GM11168 (cell line): ENCODE data around the gene UBC.
"Not testable (repeated sequence)": the region's sequence is repeated elsewhere in the genome, so short reads cannot be mapped to it uniquely, and the experiment has no call there.

Experiments used
- in situ Hi-C: fragments of 300-500 bp; cut with MboI; formaldehyde crosslinking; loops from one replicate; pipeline ENCODE4 v1.12.0; 2022; ENCODE audit warnings: low sequenced_read_pairs; ENCODE audit not compliant: unreplicated experiment

Gene UBC

GRCh38 chr12:124916374-124917134 is 2.1 kb upstream of the UBC start:
- in situ Hi-C loops, result no loop called here

GRCh38 chr12:124915239-124916236 is 1.1 kb upstream of the UBC start:
- in situ Hi-C loops, result no loop called here

- in situ Hi-C loops, result no loop called here
Measured at GRCh38 chr12:124913474-124914391, 717 bp downstream of the UBC start.

- in situ Hi-C loops, result not testable (repeated sequence)
Measured at GRCh38 chr12:124912529-124913287, 1.7 kb downstream of the UBC start.

- in situ Hi-C loops, result not testable (repeated sequence)
Measured at GRCh38 chr12:124911521-124911920, 2.9 kb downstream of the UBC start.

- in situ Hi-C loops, result no loop called here
Measured at GRCh38 chr12:124910561-124911478, 3.6 kb downstream of the UBC start.

- in situ Hi-C loops, result no loop called here
Measured at GRCh38 chr12:124909831-124910560, 4.5 kb downstream of the UBC start.

- in situ Hi-C loops, result no loop called here
Measured at GRCh38 chr12:124906606-124907261, 7.7 kb downstream of the UBC start.

GRCh38 chr12:124904306-124905098 is 9.9 kb downstream of the UBC start:
- in situ Hi-C loops, result no loop called here

- in situ Hi-C loops, result no loop called here
Measured at GRCh38 chr12:124902916-124903315, 11.5 kb downstream of the UBC start.

- in situ Hi-C loops, result no loop called here
Measured at GRCh38 chr12:124901003-124901402, 13.4 kb downstream of the UBC start.

- in situ Hi-C loops, result not testable (repeated sequence)
Measured at GRCh38 chr12:124900345-124900795, 14.1 kb downstream of the UBC start.

- in situ Hi-C loops, result no loop called here
Measured at GRCh38 chr12:124898923-124899294, 15.5 kb downstream of the UBC start.

- in situ Hi-C loops, result no loop called here
Measured at GRCh38 chr12:124898200-124898922, 16.1 kb downstream of the UBC start.

- in situ Hi-C loops, result no loop called here
Measured at GRCh38 chr12:124896461-124896860, 18.0 kb downstream of the UBC start.
